Stimulated activated CD8-positive, alpha-beta memory T cell treated with anti-CD3 and anti-CD28 coated beads, Interleukin-15, amount 100 ng/mL, for 1 hour (primary cell): Measurements from ENCODE around the gene CLEC2D.
A peak's percentile ranks its signal among the peaks of the same experiment; 100 is the strongest.
"Not testable (repeated sequence)": the region's sequence is repeated elsewhere in the genome, so short reads cannot be mapped to it uniquely, and the experiment has no call there.

Experiments
- DNase-seq: peaks from one replicate; pipeline ENCODE4 v3.0.0-alpha.2; 2020; ENCODE audit warnings: low read depth

The CLEC2D gene

GRCh38 chr12:9700606-9700956, 31.1 kb downstream of the CLEC2D start:
- DNase-seq, result no peak

GRCh38 chr12:9701380-9702154, 32.1 kb downstream of the CLEC2D start:
- DNase-seq, result no peak

DNA sequence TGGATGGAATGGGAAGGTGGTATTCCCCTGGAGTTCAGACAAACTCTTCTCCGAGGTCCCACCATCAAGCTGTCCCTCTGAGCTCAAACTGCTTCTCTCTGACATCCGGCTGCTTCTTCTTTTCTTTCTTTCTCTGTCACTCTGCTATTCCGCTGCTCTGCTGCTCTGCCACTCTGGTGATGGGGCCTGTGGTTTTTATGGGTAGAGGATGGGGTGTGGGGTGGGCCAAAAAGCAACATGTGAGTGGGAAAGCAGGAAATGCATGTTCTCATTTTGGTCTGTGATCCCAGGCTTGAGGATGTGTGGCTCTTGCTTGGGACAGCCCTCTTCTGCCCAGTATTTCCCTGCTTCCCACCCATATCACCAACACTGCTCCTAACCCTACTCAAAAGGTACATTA, 32.7 kb downstream of the CLEC2D start:
- DNase-seq, result no peak

- DNase-seq, result not testable (repeated sequence)
These were observed 35.0 kb downstream of the CLEC2D start for GRCh38 chr12:9704561-9704960.

GRCh38 chr12:9706086-9706685, 36.7 kb downstream of the CLEC2D start:
- no peak for DNase-seq

GRCh38 chr12:9707356-9707755, 37.8 kb downstream of the CLEC2D start:
- DNase-seq, result no peak

DNA sequence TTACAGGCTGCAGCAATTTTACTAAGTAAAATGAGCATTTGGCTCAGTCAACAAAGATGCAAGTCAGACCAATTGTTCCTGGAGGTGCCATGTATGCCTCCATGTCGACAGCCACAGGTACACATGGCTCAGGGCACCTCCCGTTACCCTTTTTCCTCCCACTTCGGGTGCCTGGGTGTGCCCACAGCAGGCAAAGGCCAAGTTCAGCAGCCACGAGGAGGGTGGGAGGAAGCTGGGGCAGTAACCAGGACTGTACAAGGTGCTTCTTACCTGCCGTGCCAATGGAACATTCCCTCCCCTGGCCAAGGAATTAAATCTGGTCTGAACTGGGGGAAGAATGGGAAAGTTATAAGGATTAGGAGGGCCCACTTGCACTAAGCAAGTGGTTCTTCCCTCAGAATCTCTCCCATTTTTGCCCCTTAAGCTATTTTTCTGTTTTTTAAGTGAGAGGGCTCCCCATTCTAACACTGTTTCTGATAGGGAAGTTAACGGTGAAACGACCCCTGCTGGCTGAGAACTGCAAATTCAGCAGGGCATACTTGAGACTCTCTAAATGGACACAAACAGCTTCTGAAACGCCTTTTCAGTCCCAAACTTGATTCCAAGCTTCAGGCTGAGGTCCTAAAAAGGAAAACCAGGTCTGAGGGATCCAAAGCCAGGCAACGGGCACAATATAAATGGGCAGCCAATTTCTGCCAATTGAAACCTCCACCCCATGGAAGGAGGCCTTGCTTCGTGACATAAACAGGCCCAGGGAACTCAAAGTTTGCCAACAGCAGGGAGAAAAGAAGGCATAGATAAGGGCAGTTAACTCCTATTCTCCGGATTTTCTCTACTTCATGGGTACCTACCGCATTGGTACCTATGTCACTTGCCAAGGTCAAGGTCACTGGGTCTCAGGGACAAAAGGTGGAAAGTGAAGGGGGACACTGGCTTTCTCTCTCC, 38.6 kb downstream of the CLEC2D start:
- peak; percentile 40 for DNase-seq

- no peak for DNase-seq
These were observed 39.3 kb downstream of the CLEC2D start for GRCh38 chr12:9708853-9709252.

DNA sequence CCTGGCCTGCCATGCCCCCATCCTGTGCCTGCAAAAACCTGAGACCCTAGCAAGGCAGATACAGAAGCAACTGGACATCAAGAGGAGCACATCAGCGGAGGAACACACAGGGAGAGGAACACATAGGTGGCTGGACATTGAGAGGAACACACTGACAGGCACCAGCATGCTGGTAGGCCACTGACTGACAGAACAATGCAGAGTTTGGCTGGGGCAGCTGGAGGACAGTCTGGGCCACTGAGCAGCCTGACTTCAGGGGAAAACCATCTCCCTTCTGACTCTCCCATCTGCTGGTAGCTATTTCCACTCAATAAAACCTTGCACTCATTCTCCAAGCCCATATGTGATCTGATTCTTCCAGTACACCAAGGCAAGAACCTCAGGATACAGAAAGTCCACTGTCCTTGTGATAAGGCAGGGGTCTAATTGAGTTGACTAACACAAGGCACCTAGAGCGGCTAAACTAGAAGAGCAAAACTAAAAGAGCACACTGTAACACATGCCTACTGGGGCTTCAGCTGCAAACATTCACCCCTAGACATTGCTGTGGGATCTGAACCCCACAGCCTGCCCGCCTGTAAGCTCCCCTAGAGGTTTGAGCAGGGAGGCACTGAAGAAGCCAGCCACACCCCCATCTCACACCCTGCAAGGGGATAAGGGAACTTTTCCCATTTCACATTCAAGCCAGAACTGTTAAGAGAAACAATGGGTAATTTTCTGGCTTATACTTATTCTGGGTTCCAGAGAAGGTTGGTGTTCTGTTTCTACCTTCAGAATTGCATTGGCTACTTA, 41.3 kb downstream of the CLEC2D start:
- no peak for DNase-seq

- no peak for DNase-seq
These were observed 42.2 kb downstream of the CLEC2D start for GRCh38 chr12:9711664-9712063.

DNA sequence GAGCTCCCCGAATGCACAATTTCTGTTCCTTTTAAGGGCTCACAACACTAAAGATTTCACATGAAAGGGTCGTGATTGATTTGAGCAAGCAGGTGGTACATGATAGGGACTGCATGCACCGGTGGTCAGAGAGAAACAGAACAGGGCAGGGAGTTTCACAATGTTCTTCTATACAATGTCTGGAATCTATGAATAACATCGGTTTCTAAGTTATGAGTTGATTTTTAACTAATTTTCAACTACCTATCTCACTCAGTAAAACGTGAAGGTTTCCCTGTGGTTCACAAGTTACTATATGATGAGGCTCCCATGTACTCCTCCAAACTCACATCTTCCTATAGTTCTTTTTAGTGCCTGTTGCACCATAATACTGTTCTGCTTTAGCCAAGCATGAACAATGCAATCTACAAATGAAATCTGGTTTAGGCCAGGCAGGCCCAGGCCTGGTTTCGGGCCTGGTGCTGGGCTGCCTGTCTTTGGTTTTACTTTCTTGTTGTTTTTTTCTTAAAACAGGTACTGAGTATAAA, 43.6 kb downstream of the CLEC2D start:
- DNase-seq, result not testable (repeated sequence)

- no peak for DNase-seq
These were observed 47.8 kb downstream of the CLEC2D start for GRCh38 chr12:9717070-9717925.

GRCh38 chr12:9718968-9719367, 49.5 kb downstream of the CLEC2D start:
- DNase-seq, result no peak

DNA sequence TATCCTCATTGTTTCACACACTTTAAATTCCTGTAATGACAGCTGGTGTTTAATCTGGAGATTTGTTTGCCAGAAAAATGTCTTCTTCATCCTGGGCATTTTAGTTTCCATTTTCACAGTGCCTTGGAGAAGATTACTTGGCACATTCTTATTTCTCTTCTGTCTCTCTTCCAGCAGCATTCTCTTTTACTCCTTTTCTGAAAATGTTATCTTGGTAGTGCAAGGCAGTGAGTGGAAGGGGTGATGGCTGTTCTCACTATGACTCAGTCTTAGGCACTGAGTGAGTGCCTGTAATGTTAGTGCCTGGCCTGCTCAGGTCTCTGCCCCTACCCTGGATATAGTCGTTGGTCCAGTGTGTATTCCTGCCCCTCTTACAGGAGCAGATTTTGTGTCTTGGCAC, 50.3 kb downstream of the CLEC2D start:
- DNase-seq, result no peak

- DNase-seq, result no peak
These were observed 52.0 kb downstream of the CLEC2D start for GRCh38 chr12:9721394-9722092.

DNA sequence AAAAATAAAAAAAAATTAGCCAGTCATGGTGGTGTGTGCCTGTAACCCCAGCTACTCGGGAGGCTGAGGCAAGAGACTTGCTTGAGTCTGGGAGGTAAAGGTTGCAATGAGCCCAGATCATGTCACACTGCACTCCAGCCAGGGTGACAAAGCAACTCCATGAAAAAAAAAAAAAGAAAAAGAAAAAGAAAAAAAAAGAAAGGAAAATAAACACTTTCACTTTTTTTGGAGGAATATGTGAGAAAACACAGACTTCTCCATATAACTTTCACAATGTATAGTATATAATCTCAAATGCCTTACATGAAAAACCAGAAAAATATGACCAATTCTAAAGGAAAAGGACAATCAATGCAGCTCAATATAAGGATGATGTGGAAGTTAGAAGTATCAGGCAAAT, 54.5 kb downstream of the CLEC2D start:
- no peak for DNase-seq

DNA sequence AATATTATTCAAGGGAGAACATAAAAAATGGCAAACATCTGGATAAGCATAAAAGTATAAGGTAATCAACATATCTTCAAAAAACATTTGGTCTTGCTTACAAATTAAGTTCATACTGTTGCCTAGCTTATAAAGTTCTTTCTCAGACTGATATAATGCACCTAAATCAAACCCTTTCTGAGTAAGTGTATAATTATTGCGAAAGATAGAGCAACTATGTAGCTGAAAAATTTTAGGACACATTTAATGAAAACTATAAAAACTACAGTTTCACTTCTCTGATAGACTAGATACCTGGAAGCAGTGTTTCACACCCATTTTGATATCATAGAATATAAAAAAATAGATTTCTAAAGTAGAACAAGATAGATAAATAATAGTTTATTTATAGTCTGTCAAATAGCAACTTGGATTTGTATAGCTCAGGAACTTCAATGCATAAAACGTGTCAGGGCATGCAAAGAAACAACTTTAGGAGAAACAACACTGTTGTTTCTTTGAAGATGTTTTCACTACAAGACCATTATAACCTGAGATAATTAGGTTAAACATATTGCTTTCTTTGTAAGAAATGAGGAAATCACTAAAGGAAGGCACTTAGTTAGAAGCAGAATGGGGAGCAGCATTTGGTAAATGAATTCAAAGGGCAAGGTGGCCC, 55.8 kb downstream of the CLEC2D start:
- DNase-seq, result no peak

DNA sequence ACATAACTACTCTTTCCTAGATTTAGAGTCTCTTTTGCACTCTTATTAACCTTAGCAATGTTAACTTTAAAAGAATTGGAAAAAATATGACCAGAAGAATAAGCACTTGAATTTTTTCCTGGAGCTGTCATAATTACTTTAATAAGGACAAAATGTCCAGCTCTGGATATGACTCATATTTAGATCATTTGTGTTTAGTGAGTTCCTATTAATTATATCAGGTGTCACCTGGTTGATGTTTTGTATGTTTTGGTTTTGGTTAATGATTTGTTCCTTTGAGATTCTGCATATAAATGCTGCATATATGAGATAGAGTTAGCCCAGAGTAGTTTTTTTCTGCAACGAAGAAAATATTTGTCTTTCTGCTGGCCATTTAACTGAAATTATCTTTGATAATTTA, 58.3 kb downstream of the CLEC2D start:
- no peak for DNase-seq

DNA sequence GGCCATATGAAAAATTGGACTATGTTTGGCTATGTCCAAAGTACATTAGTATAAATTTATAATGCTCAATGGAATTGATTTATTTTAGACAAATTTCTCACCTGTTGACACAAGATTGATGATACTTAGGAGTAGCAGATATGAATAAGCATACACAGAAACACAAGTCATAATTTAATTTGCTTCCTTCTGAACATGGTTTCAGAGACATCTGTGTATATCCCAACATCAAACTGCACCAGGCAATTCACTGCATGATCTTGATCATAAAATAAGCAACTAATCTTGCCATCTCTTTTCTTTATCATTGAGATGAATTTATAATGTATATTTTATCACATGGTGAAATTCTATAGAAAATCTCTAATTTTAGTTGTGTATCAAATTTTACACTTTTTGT, 59.6 kb downstream of the CLEC2D start:
- no peak for DNase-seq

DNA sequence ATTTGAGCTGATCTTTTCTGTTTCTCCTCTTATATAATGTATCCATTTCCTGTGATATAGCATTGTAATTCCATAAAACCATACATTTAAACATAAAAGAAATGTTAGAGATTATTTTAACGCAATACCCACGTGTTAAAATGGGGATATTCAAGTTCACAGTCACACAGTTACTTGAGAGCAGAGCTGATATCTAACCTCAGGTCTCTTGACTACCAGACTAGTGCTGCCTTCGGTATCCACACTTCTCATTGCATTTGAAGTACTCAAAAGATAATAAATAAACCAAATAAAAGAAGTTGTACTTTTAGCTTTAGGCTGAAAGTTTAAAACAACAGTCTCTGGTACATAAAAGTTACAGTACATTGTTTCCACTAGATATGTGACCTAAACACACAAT, 60.5 kb downstream of the CLEC2D start:
- no peak for DNase-seq
